ENCODE measurements around the gene IDE. TPM values are rescaled to one million over a fixed set of nuclear protein-coding genes. Genes with fewer than 3 reads are reported as not detected.

Gene IDE
- total and polyA plus RNA-seq, 2 of the 13 experiments (the other 11 are each of a cell fraction or from before 2014, with no cell fraction given), result 16.1 to 52.1 TPM

DNA sequence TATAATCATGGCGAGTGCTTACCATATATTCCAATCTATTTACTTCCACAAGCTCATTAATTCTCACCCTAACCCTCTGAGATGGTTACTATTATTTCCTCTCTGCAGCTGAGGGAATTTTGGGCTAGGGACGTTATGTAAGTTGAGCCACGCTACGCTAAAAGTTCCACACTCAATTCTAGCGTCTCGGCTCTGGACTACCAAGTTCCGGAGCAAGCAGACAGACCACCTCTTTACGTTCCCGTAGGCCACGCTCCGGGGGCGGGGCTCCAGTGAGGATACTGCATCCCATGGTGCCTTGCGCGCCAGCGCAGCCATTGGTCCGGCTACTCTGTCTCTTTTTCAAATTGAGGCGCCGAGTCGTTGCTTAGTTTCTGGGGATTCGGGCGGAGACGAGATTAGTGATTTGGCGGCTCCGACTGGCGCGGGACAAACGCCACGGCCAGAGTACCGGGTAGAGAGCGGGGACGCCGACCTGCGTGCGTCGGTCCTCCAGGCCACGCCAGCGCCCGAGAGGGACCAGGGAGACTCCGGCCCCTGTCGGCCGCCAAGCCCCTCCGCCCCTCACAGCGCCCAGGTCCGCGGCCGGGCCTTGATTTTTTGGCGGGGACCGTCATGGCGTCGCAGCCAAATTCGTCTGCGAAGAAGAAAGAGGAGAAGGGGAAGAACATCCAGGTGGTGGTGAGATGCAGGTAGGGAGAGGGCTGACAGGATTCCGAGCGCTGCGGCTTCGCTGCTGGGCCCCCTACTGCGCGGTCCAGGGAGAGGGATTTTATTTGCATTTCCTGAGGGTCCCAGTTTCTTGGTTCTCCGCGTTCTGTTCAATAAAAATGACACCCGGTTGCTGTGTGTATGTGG, 19.1 kb upstream of the IDE start, which contains the start of gene KIF11 (continued):
- TF ChIP-seq, protein P1, sequence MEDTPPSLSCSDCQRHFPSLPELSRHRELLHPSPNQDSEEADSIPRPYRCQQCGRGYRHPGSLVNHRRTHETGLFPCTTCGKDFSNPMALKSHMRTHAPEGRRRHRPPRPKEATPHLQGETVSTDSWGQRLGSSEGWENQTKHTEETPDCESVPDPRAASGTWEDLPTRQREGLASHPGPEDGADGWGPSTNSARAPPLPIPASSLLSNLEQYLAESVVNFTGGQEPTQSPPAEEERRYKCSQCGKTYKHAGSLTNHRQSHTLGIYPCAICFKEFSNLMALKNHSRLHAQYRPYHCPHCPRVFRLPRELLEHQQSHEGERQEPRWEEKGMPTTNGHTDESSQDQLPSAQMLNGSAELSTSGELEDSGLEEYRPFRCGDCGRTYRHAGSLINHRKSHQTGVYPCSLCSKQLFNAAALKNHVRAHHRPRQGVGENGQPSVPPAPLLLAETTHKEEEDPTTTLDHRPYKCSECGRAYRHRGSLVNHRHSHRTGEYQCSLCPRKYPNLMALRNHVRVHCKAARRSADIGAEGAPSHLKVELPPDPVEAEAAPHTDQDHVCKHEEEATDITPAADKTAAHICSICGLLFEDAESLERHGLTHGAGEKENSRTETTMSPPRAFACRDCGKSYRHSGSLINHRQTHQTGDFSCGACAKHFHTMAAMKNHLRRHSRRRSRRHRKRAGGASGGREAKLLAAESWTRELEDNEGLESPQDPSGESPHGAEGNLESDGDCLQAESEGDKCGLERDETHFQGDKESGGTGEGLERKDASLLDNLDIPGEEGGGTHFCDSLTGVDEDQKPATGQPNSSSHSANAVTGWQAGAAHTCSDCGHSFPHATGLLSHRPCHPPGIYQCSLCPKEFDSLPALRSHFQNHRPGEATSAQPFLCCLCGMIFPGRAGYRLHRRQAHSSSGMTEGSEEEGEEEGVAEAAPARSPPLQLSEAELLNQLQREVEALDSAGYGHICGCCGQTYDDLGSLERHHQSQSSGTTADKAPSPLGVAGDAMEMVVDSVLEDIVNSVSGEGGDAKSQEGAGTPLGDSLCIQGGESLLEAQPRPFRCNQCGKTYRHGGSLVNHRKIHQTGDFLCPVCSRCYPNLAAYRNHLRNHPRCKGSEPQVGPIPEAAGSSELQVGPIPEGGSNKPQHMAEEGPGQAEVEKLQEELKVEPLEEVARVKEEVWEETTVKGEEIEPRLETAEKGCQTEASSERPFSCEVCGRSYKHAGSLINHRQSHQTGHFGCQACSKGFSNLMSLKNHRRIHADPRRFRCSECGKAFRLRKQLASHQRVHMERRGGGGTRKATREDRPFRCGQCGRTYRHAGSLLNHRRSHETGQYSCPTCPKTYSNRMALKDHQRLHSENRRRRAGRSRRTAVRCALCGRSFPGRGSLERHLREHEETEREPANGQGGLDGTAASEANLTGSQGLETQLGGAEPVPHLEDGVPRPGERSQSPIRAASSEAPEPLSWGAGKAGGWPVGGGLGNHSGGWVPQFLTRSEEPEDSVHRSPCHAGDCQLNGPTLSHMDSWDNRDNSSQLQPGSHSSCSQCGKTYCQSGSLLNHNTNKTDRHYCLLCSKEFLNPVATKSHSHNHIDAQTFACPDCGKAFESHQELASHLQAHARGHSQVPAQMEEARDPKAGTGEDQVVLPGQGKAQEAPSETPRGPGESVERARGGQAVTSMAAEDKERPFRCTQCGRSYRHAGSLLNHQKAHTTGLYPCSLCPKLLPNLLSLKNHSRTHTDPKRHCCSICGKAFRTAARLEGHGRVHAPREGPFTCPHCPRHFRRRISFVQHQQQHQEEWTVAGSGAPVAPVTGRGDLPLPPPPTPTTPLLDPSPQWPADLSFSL (CRISPR knock-in tag; IDR thresholded peaks at IDR 0.05), result no peak
- TF ChIP-seq ZNF816 (CRISPR knock-in tag; IDR thresholded peaks at IDR 0.05; ENCODE audit: borderline replicate concordance) (peak; percentile 78; the same call in 1 of the 2 replicates), ELF1 (CRISPR knock-in tag; IDR thresholded peaks at IDR 0.05) (peak; percentile 52; the same call in 1 of the 2 replicates), GABPB1 (CRISPR knock-in tag; IDR thresholded peaks at IDR 0.05) (peak; percentile 72), SP2 (CRISPR knock-in tag; IDR thresholded peaks at IDR 0.05) (no peak), HDAC2 (CRISPR knock-in tag; IDR thresholded peaks at IDR 0.05) (peak; percentile 58; the same call in 1 of the 2 replicates), POLR2AphosphoS2 (IDR thresholded peaks at IDR 0.05; ENCODE audit: low read depth, low read length) (no peak), BRCA1 (CRISPR knock-in tag; IDR thresholded peaks at IDR 0.05) (no peak), PHF8 (CRISPR knock-in tag; IDR thresholded peaks at IDR 0.05) (peak; percentile 87), MYC (CRISPR knock-in tag; IDR thresholded peaks at IDR 0.05; ENCODE audit: borderline replicate concordance) (peak; percentile 66; the same call in 1 of the 2 replicates), PRMT3 (CRISPR knock-in tag; IDR thresholded peaks at IDR 0.05; ENCODE audit: borderline replicate concordance, low read depth) (peak; percentile 86; the same call in 1 of the 2 replicates), ZNF292 (CRISPR knock-in tag; IDR thresholded peaks at IDR 0.05; ENCODE audit: borderline replicate concordance, low read depth) (no peak), FOXC1 (CRISPR knock-in tag; IDR thresholded peaks at IDR 0.05; ENCODE audit: borderline replicate concordance) (peak; percentile 70)
- TF ChIP-seq, protein P2, sequence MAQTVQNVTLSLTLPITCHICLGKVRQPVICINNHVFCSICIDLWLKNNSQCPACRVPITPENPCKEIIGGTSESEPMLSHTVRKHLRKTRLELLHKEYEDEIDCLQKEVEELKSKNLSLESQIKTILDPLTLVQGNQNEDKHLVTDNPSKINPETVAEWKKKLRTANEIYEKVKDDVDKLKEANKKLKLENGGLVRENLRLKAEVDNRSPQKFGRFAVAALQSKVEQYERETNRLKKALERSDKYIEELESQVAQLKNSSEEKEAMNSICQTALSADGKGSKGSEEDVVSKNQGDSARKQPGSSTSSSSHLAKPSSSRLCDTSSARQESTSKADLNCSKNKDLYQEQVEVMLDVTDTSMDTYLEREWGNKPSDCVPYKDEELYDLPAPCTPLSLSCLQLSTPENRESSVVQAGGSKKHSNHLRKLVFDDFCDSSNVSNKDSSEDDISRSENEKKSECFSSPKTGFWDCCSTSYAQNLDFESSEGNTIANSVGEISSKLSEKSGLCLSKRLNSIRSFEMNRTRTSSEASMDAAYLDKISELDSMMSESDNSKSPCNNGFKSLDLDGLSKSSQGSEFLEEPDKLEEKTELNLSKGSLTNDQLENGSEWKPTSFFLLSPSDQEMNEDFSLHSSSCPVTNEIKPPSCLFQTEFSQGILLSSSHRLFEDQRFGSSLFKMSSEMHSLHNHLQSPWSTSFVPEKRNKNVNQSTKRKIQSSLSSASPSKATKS (CRISPR knock-in tag; IDR thresholded peaks at IDR 0.05), result no peak
- TF ChIP-seq, protein P3, sequence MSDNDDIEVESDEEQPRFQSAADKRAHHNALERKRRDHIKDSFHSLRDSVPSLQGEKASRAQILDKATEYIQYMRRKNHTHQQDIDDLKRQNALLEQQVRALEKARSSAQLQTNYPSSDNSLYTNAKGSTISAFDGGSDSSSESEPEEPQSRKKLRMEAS (IDR thresholded peaks at IDR 0.05), result 0 out of 2 replicates have a peak, but pooled peaks have one; percentile 11
- TF ChIP-seq, protein P4, sequence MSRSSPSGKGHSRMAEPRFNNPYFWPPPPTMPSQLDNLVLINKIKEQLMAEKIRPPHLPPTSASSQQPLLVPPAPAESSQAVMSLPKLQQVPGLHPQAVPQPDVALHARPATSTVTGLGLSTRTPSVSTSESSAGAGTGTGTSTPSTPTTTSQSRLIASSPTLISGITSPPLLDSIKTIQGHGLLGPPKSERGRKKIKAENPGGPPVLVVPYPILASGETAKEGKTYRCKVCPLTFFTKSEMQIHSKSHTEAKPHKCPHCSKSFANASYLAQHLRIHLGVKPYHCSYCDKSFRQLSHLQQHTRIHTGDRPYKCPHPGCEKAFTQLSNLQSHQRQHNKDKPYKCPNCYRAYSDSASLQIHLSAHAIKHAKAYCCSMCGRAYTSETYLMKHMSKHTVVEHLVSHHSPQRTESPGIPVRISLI (CRISPR knock-in tag; IDR thresholded peaks at IDR 0.05; ENCODE audit: borderline replicate concordance), result 0 out of 2 replicates have a peak, but pooled peaks have one; percentile 3

All from HepG2 (cell line).